Right atrium auricular region (tissue), 2 donors: ENCODE data around the gene ITPR2. TPM values are rescaled to one million over a fixed set of nuclear protein-coding genes. Genes with fewer than 3 reads are reported as not detected.
A peak's percentile ranks its signal among the peaks of the same experiment; 100 is the strongest.

Experiments
- DNase-seq: peaks from one replicate; pipeline ENCODE4 v3.0.0-alpha.2; 2019; ENCODE audit warnings: low spot score
- H3K27ac ChIP-seq, 2 donors: fragments of 200-600 bp; sonication (generic); 1 replicate in 1 of 2; 2 replicates in 1 of 2; pipeline ENCODE4 v1.5.1; 2016 to 2019
- H3K27me3 ChIP-seq, 2 donors: fragments of 200-600 bp; sonication (generic); one replicate each; pipeline versions ENCODE4 v1.5.1 to v1.6.0; 2017 to 2019
- H3K36me3 ChIP-seq: fragments of 200-600 bp; sonication (generic); one replicate; pipeline ENCODE4 v1.5.1; 2016
- H3K4me1 ChIP-seq, 2 donors: fragments of 200-600 bp; sonication (generic); one replicate each; pipeline versions ENCODE4 v1.5.1 to v1.6.0; 2017 to 2019
- H3K4me3 ChIP-seq, 2 donors: fragments of 200-600 bp; sonication (generic); 1 replicate in 1 of 2; 2 replicates in 1 of 2; pipeline ENCODE4 v1.5.1; 2017 to 2019; ENCODE audit warnings: mild to moderate bottlenecking in 1 of 2, moderate library complexity in 1 of 2
- H3K9me3 ChIP-seq, 2 donors: fragments of 200-600 bp; sonication (generic); one replicate each; pipeline ENCODE4 v1.5.1; 2019
- total RNA-seq, 2 donors: library from RNA; depleted of rRNA; stranded (reverse); fragments of >200 nt; gene quantifications; one replicate each; pipeline ENCODE4 v1.1.0, GENCODE V29; 2016
- TF ChIP-seq, protein P1 (sequence below), 2 donors: fragments of 200-600 bp; sonication (generic); IDR thresholded peaks; one replicate each; pipeline ENCODE4 v1.5.1; 2019; ENCODE audit warnings: antibody characterized with exemption in 2 of 2

Gene ITPR2
- total RNA-seq, 2 donors from 2014 or later: 13.0 to 20.7 TPM

DNA sequence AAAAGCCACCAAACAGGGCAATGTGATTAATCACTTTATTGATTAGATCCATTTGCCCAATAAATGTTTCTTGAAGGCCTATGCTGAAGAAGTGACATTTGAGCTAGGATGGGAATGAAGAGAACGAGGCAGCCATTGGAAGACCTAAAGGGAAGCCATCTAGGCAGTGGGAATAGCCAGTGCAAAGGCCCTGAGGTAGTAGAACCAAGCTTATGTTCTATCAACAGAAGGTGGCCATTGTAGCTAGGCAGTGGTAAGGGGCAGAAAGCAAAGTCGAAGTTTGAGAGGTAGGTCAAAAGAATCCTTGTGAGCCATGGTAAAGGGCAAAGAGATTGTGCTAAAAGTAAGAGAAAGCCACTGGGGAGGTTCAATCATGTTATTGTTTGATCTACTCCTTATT, 173.1 kb downstream of the ITPR2 start:
- peaks cover 0 to 8% of the 10 kb centered on the region in 2 donors for H3K4me1 ChIP-seq
- TF ChIP-seq, protein P1, sequence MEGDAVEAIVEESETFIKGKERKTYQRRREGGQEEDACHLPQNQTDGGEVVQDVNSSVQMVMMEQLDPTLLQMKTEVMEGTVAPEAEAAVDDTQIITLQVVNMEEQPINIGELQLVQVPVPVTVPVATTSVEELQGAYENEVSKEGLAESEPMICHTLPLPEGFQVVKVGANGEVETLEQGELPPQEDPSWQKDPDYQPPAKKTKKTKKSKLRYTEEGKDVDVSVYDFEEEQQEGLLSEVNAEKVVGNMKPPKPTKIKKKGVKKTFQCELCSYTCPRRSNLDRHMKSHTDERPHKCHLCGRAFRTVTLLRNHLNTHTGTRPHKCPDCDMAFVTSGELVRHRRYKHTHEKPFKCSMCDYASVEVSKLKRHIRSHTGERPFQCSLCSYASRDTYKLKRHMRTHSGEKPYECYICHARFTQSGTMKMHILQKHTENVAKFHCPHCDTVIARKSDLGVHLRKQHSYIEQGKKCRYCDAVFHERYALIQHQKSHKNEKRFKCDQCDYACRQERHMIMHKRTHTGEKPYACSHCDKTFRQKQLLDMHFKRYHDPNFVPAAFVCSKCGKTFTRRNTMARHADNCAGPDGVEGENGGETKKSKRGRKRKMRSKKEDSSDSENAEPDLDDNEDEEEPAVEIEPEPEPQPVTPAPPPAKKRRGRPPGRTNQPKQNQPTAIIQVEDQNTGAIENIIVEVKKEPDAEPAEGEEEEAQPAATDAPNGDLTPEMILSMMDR (IDR thresholded peaks at IDR 0.05): no peak
- DNase-seq: no peak
- H3K4me3 ChIP-seq: no peak overlapping the region
- peaks cover 0 to 2% of the 10 kb centered on the region in 2 donors for H3K27me3 ChIP-seq
- no peak overlapping the region for H3K27ac ChIP-seq
- H3K9me3 ChIP-seq: no peaks in the 10 kb centered on the region
- H3K36me3 ChIP-seq: peaks cover 29% of the 10 kb centered on the region

GRCh38 chr12:26658991-26659390, 174.0 kb downstream of the ITPR2 start:
- no peaks in the 10 kb centered on the region for H3K9me3 ChIP-seq
- no peak overlapping the region for H3K4me3 ChIP-seq
- peaks cover 36% of the 10 kb centered on the region for H3K36me3 ChIP-seq
- H3K27me3 ChIP-seq: no peaks in the 10 kb centered on the region
- TF ChIP-seq, protein P1 (IDR thresholded peaks at IDR 0.05): no peak
- H3K27ac ChIP-seq: no peak overlapping the region
- H3K4me1 ChIP-seq: peaks cover 0 to 8% of the 10 kb centered on the region in 2 donors
- DNase-seq: no peak

GRCh38 chr12:26654623-26655022, 178.4 kb downstream of the ITPR2 start:
- DNase-seq: no peak
- peaks cover 36% of the 10 kb centered on the region for H3K36me3 ChIP-seq
- no peaks in the 10 kb centered on the region for H3K9me3 ChIP-seq
- H3K27ac ChIP-seq: no peak overlapping the region
- peaks cover 0 to 8% of the 10 kb centered on the region in 2 donors for H3K4me1 ChIP-seq
- H3K27me3 ChIP-seq: no peaks in the 10 kb centered on the region
- TF ChIP-seq, protein P1 (IDR thresholded peaks at IDR 0.05): no peak
- no peak overlapping the region for H3K4me3 ChIP-seq

GRCh38 chr12:26651566-26652188, 181.3 kb downstream of the ITPR2 start:
- Histone ChIP-seq H3K9me3 (no peaks in the 10 kb centered on the region), H3K36me3 (peaks cover 18% of the 10 kb centered on the region), H3K4me1 (peaks cover 0 to 4% of the 10 kb centered on the region in 2 donors), H3K27ac (no peak overlapping the region), H3K4me3 (no peak overlapping the region), H3K27me3 (no peaks in the 10 kb centered on the region)
- DNase-seq: no peak
- TF ChIP-seq, protein P1 (IDR thresholded peaks at IDR 0.05): peak; percentile 73 to 84

DNA sequence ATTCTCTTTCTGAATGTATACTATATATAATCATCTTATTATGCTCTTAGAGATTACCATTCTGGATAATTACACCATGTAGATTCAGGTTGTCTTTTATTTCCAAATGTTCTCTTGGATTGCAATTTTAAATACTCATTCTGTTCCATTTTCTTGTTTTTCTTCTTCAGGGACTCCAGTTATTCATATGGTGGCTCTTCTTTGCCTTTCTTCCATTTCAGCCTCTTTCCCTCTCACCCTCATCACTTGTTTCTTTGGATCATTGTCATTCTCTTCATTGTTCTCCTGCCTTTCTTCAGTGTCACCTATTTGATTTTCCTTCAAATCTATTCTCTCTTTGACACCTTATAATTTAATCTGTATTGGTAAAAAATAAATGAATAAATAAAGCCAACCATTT, 182.0 kb downstream of the ITPR2 start:
- no peak for DNase-seq
- H3K4me1 ChIP-seq: peaks cover 0 to 4% of the 10 kb centered on the region in 2 donors
- no peak overlapping the region for H3K4me3 ChIP-seq
- TF ChIP-seq, protein P1 (IDR thresholded peaks at IDR 0.05): no peak
- no peaks in the 10 kb centered on the region for H3K27me3 ChIP-seq
- no peak overlapping the region for H3K27ac ChIP-seq
- no peaks in the 10 kb centered on the region for H3K9me3 ChIP-seq
- H3K36me3 ChIP-seq: peaks cover 15% of the 10 kb centered on the region

GRCh38 chr12:26648999-26649398, 184.0 kb downstream of the ITPR2 start:
- H3K27ac ChIP-seq: no peak overlapping the region
- peaks cover 0 to 4% of the 10 kb centered on the region in 2 donors for H3K4me1 ChIP-seq
- H3K36me3 ChIP-seq: no peaks in the 10 kb centered on the region
- no peak overlapping the region for H3K4me3 ChIP-seq
- H3K9me3 ChIP-seq: no peaks in the 10 kb centered on the region
- no peaks in the 10 kb centered on the region for H3K27me3 ChIP-seq
- DNase-seq: no peak
- TF ChIP-seq, protein P1 (IDR thresholded peaks at IDR 0.05): no peak
